CD4-positive, alpha-beta T cell treated with Interleukin-17A for 1 hour (primary cell): Measurements from ENCODE around the gene CNN2.

Source experiments
- DNase-seq: peaks from one replicate; pipeline ENCODE4 v3.0.0-alpha.2; 2020

Gene CNN2

DNA sequence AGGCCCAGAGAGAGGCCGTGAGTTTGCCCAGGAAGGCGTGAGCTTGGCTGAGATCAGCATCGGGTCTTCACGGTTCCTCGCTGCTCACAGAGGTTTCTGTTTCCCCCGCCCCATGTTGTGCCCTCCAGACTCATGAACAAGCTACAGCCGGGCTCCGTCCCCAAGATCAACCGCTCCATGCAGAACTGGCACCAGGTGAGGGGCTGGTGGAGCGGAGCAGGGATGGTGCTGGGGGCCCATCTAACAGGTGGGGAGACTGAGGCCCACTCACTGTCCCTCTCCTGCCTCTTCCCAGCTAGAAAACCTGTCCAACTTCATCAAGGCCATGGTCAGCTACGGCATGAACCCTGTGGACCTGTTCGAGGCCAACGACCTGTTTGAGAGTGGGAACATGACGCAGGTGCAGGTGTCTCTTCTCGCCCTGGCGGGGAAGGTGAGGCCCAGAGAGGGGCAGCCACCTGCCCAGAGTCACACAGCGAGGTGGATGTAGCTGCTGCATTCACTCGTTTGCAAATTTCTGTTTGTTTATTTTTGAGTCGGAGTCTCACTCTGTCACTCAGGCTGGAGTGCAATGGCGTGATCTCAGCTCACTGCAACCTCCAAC is 6.0 kb downstream of the CNN2 start:
- DNase-seq, result no peak

DNA sequence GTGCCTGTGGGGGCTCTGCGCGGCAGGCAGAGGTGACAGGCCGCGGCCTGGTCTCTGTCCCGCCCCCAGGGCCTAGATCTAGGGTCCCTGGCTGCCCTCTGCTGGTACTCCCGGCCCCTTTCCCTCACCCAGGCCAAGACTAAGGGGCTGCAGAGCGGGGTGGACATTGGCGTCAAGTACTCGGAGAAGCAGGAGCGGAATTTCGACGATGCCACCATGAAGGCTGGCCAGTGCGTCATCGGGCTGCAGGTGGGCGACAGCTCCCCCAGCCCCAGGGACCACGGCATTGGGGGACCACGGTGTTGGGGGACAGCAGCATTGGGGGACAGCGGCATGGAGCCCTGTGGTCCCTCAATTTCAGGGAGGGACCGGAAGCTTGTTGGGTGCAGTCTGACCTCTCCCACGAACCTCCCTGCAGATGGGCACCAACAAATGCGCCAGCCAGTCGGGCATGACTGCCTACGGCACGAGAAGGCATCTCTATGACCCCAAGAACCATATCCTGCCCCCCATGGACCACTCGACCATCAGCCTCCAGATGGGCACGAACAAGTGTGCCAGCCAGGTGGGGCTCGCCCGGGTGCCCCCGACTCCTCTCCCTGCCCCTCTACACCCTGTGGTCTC is 9.7 kb downstream of the CNN2 start:
- no peak for DNase-seq

DNA sequence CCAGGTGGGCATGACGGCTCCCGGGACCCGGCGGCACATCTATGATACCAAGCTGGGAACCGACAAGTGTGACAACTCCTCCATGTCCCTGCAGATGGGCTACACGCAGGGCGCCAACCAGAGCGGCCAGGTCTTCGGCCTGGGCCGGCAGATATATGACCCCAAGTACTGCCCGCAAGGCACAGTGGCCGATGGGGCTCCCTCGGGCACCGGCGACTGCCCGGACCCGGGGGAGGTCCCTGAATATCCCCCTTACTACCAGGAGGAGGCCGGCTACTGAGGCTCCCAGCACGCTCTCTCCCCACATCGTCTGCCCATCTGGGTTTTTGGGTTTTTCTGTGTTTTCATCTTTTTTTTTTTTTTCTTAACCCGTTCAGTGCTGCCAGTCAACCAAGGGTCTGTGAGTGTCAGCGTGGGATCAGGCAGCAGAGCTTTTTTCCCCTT is 11.2 kb downstream of the CNN2 start:
- no peak for DNase-seq

DNA sequence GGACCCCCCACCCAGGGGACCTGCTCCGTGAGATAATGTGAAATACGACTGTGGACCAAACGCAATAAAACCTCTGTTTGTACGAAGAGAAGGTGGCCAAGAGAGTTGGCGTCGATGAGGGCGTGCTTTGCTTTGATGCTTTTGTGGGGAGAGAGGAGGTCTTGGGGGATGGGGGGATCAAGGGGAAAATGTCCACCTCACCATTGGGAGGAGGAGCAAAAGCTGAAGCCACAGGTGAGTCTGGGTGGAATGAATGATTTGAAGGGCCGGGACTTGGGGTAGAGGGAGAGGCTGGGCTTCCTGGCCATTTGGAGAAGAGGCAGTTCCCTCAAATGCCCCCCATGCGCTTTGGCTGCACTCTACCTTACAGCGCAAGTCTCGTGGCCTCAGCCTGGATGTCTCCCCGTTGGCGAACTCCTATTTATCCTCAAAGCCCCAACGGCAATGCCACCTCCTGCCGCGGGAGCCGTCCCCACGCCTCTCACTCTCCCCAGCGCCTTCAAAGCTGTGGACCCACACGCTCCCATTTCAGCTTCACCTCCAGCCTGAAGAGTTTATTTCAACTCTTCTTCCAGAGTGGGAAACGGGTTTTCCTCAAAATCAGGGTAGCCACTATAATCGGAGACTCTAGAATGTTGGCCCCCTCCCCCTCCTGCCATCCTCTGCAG is 12.7 kb downstream of the CNN2 start:
- DNase-seq, result no peak

DNA sequence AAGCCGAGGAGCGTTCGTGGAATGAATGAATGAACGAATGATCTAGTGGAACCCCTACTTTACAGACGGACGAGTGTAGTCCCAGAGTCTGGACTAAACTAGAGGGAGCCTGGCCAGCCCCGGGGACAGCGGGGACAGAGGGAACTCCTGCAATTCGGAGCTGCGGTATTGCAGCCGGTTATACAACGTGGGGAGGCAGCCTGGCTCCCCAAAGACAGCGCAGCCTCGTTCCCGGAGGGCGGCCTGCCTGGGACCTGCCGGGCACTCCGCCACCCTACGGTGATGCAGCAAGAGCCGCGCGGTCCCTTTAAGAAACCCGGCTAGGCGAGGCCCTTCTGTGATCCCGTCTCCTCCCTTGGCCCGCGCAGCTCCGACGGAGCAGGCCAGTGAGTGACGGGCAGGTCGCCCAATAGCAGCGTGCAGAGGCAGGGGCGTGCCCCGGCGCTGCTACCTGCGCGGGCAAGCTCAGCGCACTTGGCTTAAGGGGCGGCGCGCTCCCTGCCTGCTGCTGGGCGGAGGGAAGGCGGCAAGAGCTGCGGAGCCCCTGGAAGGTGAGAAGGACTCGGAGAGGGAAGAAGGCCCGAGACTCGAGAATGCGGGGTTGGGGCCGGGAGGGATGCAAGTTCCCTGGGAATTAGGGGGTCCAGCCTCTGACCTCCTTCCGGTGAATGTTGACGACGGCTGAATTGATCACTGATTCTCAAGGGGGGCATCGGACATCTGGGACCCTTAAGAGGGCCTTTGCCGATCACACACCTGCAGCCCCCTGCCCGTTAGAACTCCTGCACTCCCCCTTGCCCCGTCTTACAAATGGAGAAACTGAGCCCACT is 13.5 kb downstream of the CNN2 start, which contains the start of gene ABCA7:
TSS of gene ABCA7 (plus strand) at position 462 of the 830 bp plus-strand sequence. CDS start 1,255 bp downstream, outside the sequence.
- DNase-seq, result peak; percentile 99

DNA sequence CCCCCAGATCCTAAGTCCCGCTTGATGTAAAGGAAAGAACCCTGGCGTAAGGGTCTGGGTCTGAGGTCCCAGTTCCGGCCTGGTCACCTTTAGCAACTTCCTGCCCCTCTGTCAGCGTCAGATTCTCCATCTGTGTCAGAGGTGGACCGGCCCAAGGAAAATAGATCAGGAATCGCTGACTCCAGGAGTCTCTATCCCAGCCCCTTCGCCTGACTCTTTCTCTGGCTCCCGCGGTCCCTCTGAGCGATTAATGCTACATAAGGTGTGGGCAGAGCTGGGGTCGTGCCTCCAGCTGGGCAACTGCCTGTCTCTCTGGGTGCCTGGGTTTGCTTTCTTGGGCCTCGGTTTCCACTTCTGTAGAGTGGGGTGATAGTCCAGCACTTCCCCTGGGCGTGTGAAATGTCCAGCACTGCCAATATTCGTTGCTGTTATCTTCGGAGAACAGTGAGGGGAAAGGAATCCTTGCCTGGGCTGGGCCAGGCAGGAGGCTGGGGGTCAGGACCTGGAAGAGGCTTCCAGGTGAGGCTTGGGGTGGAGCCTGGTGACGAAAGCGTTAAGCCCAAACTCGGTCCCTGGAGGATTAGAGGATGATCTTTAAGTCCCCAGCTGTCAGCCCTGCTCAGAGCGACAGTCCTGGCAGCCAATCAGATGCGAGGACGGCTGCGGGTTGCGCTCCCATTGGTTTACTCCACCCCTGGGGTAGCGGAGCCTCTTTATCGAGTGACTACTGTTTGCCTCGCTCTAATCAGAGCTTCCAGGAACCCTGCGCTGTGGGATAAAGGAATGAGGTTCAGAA is 14.3 kb downstream of the CNN2 start:
- DNase-seq, result peak; percentile 94

DNA sequence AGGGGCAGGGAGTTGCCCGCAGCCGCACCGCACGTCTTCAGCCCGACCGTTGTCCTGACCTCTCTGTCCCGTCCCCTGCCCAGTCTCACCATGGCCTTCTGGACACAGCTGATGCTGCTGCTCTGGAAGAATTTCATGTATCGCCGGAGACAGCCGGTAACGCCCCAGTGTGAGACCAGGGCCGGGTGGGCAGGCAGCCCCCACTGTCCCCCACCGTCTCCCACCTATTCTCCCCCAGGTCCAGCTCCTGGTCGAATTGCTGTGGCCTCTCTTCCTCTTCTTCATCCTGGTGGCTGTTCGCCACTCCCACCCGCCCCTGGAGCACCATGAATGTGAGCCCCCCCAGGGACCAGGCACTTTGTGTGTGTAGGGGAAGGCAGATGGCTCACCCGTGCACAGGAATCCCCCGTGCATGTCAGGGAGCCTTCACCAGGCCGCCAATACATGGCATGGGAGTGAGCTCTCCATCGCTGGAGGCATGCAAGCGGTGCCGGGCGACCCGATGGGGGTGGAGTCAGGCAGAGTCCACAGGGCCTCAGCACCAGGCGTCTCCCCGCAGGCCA is 14.9 kb downstream of the CNN2 start:
- no peak for DNase-seq

DNA sequence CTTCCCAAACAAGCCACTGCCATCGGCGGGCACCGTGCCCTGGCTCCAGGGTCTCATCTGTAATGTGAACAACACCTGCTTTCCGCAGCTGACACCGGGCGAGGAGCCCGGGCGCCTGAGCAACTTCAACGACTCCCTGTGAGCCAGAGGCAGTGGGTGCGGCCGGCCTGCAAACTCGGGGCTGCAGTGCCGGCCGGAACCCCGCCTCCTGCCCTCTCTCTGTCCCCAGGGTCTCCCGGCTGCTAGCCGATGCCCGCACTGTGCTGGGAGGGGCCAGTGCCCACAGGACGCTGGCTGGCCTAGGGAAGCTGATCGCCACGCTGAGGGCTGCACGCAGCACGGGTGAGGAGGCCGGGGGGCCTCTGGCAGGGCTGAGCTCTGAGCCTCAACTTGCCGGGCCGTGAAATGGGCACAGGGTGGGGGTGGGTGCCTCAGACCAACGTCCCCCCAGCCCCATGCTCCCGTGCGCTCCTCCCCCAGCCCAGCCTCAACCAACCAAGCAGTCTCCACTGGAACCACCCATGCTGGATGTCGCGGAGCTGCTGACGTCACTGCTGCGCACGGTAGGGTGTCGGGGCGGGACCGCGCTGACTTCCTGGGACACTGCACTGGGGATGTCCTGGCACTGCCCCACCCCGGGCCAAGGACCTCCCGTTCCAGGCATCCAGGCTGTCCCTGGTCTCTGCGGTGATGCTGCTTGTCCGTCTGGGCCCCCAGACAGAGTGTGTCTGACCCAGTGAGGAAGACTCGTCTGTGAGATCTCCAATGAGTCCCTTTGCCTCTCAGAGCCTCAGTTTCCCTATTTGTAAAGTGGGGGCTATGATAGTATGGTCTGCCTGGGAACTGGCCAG is 15.7 kb downstream of the CNN2 start:
- no peak for DNase-seq

DNA sequence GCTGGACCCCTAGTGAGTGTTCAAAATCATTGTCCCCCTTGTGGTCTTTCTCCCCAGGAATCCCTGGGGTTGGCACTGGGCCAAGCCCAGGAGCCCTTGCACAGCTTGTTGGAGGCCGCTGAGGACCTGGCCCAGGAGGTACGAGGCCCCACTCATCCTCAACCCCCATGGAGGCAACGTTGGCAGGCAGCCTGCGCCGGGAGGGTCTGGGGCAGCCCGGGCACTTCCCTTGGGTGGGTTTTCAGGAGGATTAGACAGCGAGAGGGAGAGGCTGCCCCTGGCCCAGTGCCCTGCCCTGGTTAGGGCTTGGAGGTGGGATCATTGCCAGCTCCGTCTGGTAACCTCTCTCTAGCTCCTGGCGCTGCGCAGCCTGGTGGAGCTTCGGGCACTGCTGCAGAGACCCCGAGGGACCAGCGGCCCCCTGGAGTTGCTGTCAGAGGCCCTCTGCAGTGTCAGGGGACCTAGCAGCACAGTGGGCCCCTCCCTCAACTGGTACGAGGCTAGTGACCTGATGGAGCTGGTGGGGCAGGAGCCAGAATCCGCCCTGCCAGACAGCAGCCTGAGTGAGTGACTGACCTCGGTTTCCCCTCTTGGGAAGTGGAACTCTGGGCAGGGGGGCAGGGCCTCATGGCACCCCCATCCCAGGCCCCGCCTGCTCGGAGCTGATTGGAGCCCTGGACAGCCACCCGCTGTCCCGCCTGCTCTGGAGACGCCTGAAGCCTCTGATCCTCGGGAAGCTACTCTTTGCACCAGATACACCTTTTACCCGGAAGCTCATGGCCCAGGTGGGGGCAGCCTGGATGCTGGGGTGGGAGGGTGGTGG is 16.5 kb downstream of the CNN2 start:
- DNase-seq, result no peak

DNA sequence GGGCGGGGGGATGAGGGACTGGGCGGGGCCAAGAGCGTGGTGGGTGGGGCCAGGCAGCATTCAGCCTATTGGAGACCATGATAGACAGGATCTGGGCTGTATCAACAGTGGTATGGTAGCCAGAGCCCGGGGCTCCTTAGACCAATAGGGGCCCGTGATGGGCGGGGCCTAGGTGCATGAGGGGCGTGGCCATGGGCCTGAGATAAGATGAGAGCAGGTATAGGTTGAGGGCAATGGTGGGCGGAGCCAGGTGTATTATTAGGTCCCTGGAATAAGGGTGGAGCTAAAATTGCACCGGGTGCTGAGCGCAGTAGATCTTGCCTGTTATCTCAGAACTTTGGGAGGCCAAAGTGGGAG is 18.8 kb downstream of the CNN2 start:
- peak; percentile 84 for DNase-seq

DNA sequence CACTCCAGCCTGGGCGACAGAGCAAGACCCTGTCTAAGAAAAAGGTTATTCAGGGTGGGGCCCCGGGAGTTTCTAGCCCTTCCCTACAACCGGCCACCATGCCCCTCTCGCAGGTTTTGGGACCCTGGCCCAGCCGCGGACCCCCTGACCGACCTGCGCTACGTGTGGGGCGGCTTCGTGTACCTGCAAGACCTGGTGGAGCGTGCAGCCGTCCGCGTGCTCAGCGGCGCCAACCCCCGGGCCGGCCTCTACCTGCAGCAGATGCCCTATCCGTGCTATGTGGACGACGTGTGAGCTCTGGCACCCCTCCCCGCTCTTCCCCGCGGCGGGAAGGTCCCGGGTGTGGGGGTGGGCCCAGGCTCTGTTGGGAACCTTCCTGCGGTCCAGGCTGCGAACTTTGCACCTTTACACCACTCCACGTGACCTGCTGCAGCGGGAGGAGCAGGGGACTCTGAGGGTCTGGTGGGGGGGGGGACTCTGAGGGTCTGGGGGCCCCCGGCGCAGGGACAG is 19.8 kb downstream of the CNN2 start:
- no peak for DNase-seq

DNA sequence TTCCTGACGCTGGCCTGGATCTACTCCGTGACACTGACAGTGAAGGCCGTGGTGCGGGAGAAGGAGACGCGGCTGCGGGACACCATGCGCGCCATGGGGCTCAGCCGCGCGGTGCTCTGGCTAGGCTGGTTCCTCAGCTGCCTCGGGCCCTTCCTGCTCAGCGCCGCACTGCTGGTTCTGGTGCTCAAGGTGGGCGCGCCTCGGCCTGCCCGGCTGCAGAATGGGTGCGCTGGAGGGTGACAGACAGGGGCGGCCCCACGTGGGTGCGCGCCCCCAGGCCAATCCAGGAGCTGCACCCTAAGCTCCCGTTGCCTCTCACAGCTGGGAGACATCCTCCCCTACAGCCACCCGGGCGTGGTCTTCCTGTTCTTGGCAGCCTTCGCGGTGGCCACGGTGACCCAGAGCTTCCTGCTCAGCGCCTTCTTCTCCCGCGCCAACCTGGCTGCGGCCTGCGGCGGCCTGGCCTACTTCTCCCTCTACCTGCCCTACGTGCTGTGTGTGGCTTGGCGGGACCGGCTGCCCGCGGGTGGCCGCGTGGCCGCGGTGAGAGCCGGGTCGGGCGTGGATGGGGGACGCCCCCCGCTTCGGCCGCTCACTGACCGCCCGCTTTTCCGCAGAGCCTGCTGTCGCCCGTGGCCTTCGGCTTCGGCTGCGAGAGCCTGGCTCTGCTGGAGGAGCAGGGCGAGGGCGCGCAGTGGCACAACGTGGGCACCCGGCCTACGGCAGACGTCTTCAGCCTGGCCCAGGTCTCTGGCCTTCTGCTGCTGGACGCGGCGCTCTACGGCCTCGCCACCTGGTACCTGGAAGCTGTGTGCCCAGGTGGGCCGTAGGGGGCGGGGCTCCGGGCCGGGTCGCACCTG is 20.7 kb downstream of the CNN2 start:
- DNase-seq, result no peak

DNA sequence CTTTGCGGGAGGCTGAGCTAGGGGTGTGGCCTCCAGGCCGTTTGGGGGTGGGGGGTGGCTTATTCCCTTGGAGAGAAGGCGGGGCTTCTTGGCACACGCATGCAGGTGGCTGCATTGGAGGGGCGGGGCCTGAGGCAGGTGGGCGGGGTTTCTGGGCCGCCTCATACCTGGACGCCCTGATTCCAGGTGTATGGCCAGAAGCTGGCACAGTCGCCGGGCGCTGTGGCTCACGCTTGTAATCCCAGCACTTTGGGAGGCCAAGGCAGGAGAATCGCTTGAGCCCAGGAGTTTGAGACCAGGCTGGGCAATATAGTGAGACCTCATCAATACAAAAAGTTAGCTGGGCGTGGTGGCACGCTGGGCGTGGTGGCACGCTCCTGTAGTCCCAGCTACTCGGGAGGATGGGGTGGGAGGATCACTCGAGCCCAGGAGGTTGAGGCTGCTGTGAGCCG is 21.3 kb downstream of the CNN2 start:
- DNase-seq, result no peak

DNA sequence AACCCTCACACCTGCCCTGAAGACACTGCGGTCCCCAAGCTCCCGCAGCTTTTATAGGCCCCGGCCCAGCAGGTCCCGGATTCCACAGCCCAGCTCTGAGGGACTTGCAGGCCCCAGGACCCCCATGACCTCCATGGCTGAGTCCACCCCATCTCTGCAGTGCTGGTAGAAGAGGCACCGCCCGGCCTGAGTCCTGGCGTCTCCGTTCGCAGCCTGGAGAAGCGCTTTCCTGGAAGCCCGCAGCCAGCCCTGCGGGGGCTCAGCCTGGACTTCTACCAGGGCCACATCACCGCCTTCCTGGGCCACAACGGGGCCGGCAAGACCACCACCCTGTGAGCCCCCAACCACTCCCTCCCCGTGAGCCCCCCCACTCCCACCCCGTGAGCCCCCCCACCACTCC is 22.7 kb downstream of the CNN2 start:
- DNase-seq, result no peak

DNA sequence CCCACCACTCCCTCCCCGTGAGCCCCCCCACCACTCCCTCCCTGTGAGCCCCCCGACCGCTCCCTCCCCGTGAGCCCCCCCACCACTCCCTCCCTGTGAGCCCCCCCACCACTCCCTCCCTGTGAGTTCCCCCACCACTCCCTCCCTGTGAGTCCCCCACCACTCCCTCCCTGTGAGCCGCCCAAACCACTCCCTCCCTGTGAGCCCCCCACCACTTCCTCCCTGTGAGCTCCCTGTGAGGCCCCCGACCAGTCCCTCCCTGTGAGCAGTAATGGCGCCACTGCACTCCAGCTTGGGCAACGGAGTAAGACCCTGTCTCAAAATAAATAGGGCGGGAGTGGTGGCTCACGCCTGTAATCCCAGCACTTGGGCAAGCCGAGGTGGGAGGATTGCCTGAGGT is 23.4 kb downstream of the CNN2 start:
- no peak for DNase-seq

DNA sequence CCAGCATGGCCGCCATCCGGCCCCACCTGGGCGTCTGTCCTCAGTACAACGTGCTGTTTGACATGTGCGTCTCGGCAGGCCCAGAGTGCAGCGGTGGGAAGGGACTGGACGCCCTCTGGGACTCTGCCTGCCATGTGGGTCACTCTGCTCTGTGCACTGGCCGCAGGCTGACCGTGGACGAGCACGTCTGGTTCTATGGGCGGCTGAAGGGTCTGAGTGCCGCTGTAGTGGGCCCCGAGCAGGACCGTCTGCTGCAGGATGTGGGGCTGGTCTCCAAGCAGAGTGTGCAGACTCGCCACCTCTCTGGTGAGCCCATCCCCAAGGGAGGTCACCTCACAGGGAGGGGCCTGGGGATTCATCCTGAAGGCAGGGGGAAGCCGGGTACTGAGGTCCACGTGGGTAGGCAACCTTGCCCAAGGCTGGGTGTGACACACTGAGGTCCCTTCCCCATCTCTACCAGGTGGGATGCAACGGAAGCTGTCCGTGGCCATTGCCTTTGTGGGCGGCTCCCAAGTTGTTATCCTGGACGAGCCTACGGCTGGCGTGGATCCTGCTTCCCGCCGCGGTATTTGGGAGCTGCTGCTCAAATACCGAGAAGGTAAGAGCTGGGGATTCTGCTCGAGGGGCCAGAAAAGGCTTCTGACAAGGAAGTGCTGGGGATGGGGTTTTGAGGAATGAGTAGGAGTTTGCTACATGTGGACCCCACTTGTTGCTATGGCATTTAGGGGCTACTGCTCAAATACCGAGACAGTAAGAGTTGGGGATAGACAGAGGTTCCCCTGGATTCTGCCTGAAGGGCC is 24.8 kb downstream of the CNN2 start:
- no peak for DNase-seq

DNA sequence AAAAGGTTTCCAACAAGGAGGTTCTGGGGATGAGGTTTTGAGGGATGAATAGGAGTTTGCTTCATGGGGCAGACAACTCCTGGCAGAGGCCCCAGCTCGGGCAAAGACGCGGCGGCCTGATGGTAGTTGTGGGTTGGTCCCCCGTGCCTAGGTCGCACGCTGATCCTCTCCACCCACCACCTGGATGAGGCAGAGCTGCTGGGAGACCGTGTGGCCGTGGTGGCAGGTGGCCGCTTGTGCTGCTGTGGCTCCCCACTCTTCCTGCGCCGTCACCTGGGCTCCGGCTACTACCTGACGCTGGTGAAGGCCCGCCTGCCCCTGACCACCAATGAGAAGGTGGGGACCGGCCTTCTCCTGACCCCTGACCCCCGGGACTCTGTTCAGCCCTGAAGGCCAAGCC is 25.4 kb downstream of the CNN2 start:
- no peak for DNase-seq

DNA sequence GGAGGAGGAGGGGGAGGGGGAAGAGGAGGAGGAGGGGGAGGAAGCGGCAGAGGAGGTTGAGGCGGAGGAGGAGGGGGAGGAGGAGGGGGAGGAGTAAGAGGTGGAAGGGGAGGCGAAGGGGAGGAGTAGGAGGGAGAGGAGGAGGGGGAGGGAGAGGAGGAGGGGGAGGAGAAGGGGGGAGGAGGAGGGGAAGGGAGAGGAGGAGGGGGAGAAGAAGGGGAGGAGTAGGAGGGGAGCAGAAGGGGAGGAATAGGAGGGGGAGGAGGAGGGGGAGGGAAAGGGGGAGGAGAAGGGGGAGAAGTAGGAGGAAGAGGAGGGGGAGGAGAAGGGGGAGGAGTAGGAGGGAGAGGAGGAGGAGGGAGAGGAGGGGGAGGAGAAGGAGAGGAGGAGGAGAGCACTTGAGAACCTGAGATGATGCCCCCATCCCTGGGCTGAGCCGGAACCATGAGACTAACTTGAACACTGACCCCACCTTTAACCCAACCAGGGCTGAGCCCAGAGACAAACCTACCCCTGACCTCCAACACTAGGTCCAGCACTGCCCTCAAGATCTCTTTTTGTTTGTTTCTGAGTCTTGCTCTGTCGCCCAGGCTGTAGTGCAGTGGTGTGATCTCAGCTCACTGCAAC is 26.1 kb downstream of the CNN2 start:
- DNase-seq, result no peak
